Stimulated activated memory B cell treated with anti-CD40 and anti-IgM and Interleukin-4, amounts not matched to agents 10 μg/mL and 1 μg/mL and 100 μg/mL, for 72 hours (primary cell): ENCODE data around the gene ITPR1.

Experiments
- ATAC-seq: fragments of 150-1000 bp; cut with Tn5 transposase; 2 replicates; pipeline ENCODE4 v1.10.0; 2021
- H3K27ac Mint-ChIP-seq: one replicate; pipeline ENCODE4 v1.8.0; 2022; ENCODE audit warnings: mild to moderate bottlenecking, mixed read lengths
- H3K27me3 Mint-ChIP-seq: one replicate; pipeline ENCODE4 v1.8.0; 2022; ENCODE audit warnings: mixed read lengths
- H3K36me3 Mint-ChIP-seq: one replicate; pipeline ENCODE4 v1.8.0; 2022; ENCODE audit warnings: mixed read lengths
- H3K4me1 Mint-ChIP-seq: one replicate; pipeline ENCODE4 v1.8.0; 2022; ENCODE audit warnings: mixed read lengths
- H3K4me3 Mint-ChIP-seq: one replicate; pipeline ENCODE4 v1.8.0; 2022; ENCODE audit warnings: mild to moderate bottlenecking, moderate library complexity, mixed read lengths
- H3K9me3 Mint-ChIP-seq: one replicate; pipeline ENCODE4 v1.8.0; 2022; ENCODE audit warnings: mixed read lengths

ITPR1 gene

DNA sequence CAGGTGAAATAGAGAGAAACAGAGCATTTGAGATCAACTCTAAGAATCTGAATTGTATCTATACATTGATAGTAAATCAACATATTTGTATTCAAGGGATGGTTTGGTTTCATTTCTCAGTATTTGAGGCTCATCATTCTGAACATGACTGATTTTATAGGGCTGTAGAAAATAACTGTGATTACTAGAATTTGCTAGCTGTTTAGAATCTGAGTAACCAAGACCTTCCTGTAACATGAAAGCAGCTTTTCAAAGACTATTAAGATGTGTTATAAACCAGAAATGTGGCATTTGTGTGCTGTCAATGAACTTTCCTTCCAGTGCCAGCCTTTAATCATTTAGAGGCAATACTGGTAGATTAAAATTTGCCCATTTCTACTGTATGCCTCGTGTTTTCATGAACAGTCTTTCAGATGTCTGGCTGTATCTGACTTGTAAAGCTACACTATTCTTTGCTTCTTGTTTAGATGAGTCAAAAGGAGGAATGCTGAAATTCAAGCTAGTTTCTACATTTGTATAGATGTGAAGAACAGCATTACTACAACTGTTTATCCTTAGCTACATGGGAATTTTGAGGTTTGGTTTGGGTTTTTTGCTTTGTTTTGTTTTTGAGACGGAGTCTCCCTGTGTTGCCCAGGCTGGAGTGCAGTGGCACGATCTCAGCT is 348.8 kb downstream of the ITPR1 start:
- Mint-ChIP-seq H3K36me3 (peaks cover 56% of the 10 kb centered on the region), H3K4me3 (no peak overlapping the region), H3K9me3 (no peaks in the 10 kb centered on the region), H3K27me3 (no peaks in the 10 kb centered on the region), H3K4me1 (peaks cover 56% of the 10 kb centered on the region), H3K27ac (no peak overlapping the region)
- no peak for ATAC-seq

DNA sequence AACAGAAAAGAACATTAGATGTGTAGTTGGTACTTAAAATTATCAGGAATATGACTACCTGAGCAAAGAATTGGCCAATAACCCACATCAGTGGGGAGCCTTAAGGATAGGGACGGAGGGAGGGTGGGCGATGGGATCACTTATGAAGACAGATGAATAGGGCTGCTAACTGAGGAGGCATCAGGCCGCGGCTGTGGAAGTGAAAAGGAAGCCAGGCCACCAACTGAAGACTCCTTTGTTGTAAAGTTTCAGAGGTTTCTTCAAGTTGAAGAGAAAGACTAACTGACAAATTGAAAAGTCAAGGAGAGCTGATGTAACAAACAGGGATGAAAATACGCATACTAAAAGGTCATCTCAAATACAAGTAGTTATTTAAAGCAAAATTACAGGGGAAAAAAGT is 350.5 kb downstream of the ITPR1 start:
- Mint-ChIP-seq H3K27ac (no peak overlapping the region), H3K4me3 (no peak overlapping the region), H3K36me3 (peaks cover 53% of the 10 kb centered on the region), H3K4me1 (peaks cover 60% of the 10 kb centered on the region), H3K9me3 (no peaks in the 10 kb centered on the region), H3K27me3 (no peaks in the 10 kb centered on the region)
- no peak for ATAC-seq

DNA sequence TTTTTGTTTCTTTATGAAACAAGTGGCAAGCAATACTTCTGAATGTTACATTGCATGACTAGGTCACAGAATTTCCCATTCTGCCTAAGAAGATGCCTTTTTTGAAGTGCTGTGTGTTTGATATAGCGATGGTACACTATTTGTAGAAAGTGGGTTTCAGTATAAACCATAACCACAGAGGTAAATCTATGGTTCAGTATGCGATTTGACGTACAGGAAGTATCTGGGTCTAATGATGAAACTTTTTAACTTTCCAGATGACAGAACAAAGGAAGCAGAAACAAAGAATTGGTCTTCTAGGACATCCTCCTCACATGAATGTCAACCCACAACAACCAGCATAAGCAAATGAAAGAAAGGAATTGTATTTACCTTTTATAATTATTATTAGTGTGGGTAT is 352.7 kb downstream of the ITPR1 start:
- H3K36me3 Mint-ChIP-seq = peaks cover 47% of the 10 kb centered on the region
- H3K4me1 Mint-ChIP-seq = peaks cover 80% of the 10 kb centered on the region
- H3K4me3 Mint-ChIP-seq = no peak overlapping the region
- H3K9me3 Mint-ChIP-seq = no peaks in the 10 kb centered on the region
- H3K27me3 Mint-ChIP-seq = no peaks in the 10 kb centered on the region
- peak overlapping the region; percentile 72 for H3K27ac Mint-ChIP-seq
- peak; percentile 80 for ATAC-seq

DNA sequence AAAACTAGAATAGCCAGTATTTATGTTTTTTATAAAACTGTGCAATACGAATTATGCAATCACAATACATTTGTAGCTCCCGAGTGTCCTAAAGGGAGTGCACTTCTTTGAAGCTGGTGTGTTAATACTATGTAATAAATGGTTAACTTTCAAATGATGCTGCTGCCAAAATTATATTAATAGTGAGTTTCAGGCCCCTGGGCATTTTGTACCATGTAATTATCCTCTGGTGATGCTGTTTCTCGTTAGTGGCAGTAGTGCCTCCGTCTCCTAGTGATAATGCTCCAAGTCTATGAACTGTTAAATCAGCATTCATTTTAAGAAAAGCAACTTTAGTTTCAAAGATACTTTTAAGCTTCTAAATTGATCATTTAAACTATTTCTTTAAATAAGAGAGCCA is 353.4 kb downstream of the ITPR1 start:
- H3K36me3 Mint-ChIP-seq = peaks cover 40% of the 10 kb centered on the region
- H3K27ac Mint-ChIP-seq = no peak overlapping the region
- no peaks in the 10 kb centered on the region for H3K27me3 Mint-ChIP-seq
- ATAC-seq = no peak
- peaks cover 80% of the 10 kb centered on the region for H3K4me1 Mint-ChIP-seq
- no peaks in the 10 kb centered on the region for H3K9me3 Mint-ChIP-seq
- H3K4me3 Mint-ChIP-seq = no peak overlapping the region

DNA sequence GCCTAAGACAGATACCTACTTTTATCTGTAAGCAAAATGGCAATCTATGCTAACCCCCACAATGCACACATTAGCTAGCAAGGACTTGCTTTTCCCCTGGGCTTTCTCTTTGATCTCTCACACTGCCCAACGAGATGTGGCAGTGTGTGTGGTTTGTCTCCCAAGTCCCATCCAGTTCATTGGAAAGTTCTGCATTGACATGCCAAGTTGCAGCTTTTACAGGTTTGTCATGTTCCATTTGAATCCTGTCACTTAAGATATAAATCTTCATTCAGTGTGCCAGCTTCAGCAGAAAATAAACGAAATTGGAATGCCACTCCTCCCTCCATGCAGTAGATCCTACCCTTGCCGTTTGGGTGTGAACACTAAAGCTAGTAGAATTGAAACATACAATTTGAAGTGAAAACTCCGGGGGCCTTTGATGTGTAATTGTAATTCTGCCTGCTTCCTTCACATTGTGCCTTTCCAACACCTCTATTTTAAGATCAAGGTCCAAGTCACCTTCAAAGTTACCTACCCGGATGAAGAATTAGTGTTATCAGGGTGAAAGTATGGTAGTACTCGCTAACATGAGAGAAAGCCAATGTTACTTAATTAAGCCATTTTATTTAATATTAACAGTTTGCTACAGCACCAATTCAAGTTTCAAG is 355.2 kb downstream of the ITPR1 start:
- peak overlapping the region; percentile 91 for H3K27ac Mint-ChIP-seq
- peaks cover 71% of the 10 kb centered on the region for H3K4me1 Mint-ChIP-seq
- no peak for ATAC-seq
- H3K4me3 Mint-ChIP-seq = no peak overlapping the region
- H3K36me3 Mint-ChIP-seq = peaks cover 23% of the 10 kb centered on the region
- no peaks in the 10 kb centered on the region for H3K9me3 Mint-ChIP-seq
- no peaks in the 10 kb centered on the region for H3K27me3 Mint-ChIP-seq

DNA sequence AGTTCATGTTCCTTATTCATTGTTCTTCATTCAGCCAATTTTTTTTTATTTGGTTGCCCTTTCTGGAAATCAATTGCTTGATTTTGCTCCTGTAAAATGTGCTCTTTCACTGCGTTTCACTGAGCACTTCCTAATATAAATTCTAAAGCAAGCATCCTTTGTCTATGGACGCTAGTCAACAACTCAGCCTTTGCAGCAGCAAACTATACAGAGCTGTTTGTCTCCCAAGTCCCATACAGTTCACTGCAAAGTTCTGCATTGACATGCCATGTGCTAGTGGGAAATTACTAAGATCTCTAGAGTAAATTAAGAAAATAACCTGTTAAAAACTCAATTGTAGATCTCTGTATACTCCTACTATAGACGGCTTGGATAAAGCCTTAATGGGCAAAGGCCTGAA is 356.0 kb downstream of the ITPR1 start:
- Mint-ChIP-seq H3K36me3 (peaks cover 16% of the 10 kb centered on the region), H3K9me3 (no peaks in the 10 kb centered on the region)

DNA sequence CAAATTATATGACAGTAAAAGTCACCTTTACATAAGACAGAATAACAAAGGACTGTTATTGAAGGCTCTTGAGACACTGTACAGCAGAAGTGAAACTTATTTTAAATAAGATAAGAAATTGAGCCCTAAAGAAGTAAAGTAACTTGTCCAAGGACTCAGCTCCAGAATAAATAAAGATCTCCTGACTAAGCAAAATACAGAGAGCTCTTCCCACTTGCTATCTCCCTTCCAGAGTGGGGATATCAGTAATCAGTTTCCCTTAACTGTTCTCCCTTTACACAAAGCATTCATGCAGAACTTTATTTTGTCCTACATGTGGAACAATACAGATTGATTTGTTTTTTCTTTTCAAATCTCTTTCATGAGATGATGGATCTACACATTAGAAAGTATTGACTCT is 356.6 kb downstream of the ITPR1 start:
- no peak overlapping the region for H3K4me3 Mint-ChIP-seq
- no peaks in the 10 kb centered on the region for H3K27me3 Mint-ChIP-seq
- ATAC-seq = no peak
- peaks cover 16% of the 10 kb centered on the region for H3K36me3 Mint-ChIP-seq
- H3K9me3 Mint-ChIP-seq = no peaks in the 10 kb centered on the region
- H3K27ac Mint-ChIP-seq = peak overlapping the region; percentile 91
- peaks cover 68% of the 10 kb centered on the region for H3K4me1 Mint-ChIP-seq

More for the DNA sequence above, 356.0 kb downstream of the ITPR1 start:
- H3K4me1 Mint-ChIP-seq = peaks cover 69% of the 10 kb centered on the region
- peak overlapping the region; percentile 91 for H3K27ac Mint-ChIP-seq
- no peak for ATAC-seq
- H3K27me3 Mint-ChIP-seq = no peaks in the 10 kb centered on the region
- no peak overlapping the region for H3K4me3 Mint-ChIP-seq

DNA sequence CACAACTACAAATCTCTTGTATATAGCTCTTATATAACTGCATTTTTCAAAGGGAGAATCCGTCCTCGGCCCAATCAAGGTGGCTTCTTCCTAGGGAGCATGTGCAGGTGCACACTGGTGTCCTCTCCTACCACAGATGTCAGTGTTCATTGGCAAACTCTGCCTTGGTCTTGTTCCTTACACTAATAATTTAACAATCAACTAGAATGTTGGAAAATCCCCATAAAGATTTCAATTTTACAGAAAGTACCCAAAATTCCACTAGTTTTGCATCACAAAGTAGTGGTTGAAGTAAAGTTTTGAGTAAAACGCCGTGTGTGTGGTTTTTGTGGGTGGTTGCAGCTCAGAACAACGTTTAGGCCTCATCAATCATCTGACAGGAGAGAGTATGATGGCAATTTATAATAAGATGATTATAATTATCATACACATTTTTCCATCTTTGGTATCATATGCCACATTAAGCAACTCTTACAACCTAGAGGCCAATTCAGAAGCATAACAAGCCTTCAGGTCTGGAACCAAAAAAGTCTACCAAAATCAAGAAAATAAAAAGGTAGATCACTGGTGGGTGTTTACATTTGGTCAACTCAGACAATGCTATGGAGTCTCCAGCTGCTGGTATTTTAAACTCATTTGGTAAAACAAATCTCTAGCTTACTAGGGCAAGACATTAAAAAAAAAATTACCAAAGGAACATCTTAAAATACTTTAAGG is 357.2 kb downstream of the ITPR1 start:
- Mint-ChIP-seq H3K9me3 (no peaks in the 10 kb centered on the region), H3K27me3 (no peaks in the 10 kb centered on the region), H3K27ac (peak overlapping the region; percentile 91), H3K36me3 (peaks cover 16% of the 10 kb centered on the region), H3K4me3 (peak overlapping the region; percentile 49), H3K4me1 (peaks cover 61% of the 10 kb centered on the region)
- peak; percentile 76 for ATAC-seq

DNA sequence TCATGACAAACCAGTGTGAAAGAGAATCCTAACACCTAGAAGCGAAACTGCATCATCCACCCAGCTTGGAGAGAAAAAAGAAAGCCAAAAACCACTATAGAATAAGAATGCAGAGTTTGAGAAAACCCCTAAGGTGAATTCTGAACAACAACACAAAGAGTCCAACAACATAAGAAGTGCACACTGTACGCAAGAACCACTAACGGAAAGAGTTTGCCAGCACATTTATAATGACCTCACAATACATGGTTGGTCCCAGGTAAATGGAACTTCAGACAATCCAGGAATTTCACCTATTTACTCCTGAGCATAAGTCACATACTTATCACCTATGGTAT is 357.7 kb downstream of the ITPR1 start:
- peak; percentile 71 for ATAC-seq
- H3K27ac Mint-ChIP-seq = peak overlapping the region; percentile 91

DNA sequence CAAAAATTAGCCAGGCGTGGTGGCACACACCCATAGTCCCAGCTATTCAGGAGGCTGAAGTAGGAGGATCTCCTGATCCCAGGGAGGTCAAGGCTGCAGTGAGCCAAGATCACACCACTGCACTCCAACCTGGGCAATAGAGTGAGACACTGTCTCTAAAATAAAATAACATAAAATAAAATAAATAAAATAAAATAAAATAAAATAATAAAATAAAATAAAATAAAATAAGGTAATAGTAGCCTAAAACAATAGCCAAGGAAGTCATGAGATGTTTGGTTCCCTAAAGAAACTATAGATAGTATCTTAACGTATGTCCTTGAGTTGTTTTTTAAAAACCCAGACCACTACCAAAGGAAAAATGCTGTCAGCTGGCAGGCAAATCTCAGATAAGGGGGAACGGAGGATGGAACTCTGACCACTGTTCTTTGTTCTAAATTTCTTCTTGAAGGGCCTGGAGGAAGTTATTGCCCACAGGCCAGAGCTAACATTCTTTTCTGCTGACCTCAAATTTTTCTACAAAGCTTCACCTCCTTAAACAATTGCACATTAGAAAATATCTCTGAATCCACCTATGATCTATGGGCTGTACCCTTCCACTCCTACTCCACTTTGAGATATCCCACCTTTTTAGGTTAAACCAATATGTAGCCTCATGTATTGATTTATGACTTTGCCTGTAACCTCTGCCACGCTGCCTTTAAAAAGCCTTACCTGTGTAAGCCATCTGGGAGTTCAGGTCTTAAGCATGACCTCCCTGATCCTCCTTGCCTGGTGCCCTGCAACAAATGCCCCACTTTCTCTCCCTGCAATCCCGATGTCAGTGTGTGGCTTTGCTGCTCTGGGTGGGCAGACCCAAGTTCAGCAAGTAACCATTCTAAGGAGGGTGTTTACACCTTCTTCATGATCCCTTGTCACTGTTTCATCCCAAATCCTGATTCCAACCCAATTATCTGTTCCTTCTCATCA is 359.9 kb downstream of the ITPR1 start:
- Mint-ChIP-seq H3K9me3 (no peaks in the 10 kb centered on the region), H3K4me3 (no peak overlapping the region), H3K27me3 (no peaks in the 10 kb centered on the region), H3K36me3 (peaks cover 18% of the 10 kb centered on the region), H3K27ac (peak overlapping the region; percentile 1), H3K4me1 (peaks cover 53% of the 10 kb centered on the region)
- no peak for ATAC-seq

More for the DNA sequence above, 357.7 kb downstream of the ITPR1 start:
- H3K36me3 Mint-ChIP-seq = peaks cover 15% of the 10 kb centered on the region
- H3K4me1 Mint-ChIP-seq = peaks cover 56% of the 10 kb centered on the region
- no peaks in the 10 kb centered on the region for H3K9me3 Mint-ChIP-seq
- no peaks in the 10 kb centered on the region for H3K27me3 Mint-ChIP-seq
- H3K4me3 Mint-ChIP-seq = peak overlapping the region; percentile 9

DNA sequence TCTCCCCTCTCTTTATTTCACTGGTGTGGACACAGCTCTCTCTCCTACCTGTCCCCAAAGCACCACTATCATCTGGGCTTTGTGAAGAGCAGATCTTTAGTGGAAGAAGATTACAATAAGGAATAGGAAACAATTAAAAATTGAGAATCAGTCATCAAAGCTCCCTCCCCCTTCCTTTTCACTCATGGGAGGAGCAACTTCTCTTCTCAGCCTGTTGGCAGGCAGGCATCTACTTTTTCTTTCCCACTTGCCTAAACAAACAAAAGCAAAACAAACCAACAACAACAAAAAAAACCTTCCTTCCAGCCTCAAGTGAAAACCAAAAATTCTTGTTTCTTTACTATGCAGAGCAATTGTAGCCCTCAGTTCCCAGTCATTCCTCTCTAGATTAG is 360.6 kb downstream of the ITPR1 start:
- H3K36me3 Mint-ChIP-seq = peaks cover 14% of the 10 kb centered on the region
- no peak overlapping the region for H3K4me3 Mint-ChIP-seq
- peak overlapping the region; percentile 1 for H3K27ac Mint-ChIP-seq
- ATAC-seq = no peak
- H3K9me3 Mint-ChIP-seq = no peaks in the 10 kb centered on the region
- no peaks in the 10 kb centered on the region for H3K27me3 Mint-ChIP-seq
- peaks cover 46% of the 10 kb centered on the region for H3K4me1 Mint-ChIP-seq

DNA sequence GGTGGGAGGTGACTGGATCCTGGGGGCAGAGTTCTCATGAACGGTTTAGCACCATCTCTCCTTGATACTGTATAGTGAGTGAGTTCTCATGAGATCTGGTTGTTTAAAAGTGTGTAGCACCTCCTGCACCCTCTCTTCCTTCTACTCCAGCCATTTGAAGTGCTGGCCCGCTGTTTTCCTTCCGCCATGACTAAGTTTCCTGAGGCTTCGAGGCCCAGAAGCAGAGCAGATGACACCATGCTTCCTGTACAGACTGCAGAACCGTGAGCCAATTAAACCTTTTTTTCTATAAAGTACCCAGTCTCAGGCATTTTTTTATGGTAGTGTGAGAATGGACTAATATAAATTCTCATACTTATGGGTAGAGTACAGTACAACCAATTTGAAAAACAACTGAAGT is 362.5 kb downstream of the ITPR1 start:
- Mint-ChIP-seq H3K27ac (no peak overlapping the region), H3K27me3 (no peaks in the 10 kb centered on the region), H3K9me3 (no peaks in the 10 kb centered on the region), H3K4me1 (peaks cover 27% of the 10 kb centered on the region), H3K36me3 (peaks cover 14% of the 10 kb centered on the region), H3K4me3 (no peak overlapping the region)
- no peak for ATAC-seq

DNA sequence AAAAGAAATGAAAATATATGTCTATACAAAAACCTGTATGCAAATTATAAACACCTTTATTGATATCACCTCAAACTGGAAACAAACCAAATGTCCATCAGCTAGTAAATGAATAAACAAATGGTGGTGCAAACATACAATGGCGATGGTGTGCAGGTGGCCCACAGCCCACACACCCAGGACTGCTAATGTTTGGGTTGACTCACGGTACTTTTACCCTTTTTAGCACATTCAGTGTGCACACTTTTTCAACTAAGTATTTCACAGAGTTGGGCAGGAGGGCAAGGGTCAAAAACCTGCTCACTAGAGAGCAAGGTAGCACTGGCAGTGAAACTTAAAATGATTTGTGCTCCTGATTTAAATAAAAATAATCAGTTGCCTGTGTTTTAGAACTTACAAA is 363.0 kb downstream of the ITPR1 start:
- Mint-ChIP-seq H3K4me1 (peaks cover 22% of the 10 kb centered on the region), H3K27ac (no peak overlapping the region), H3K27me3 (no peaks in the 10 kb centered on the region), H3K36me3 (peaks cover 14% of the 10 kb centered on the region), H3K4me3 (no peak overlapping the region), H3K9me3 (peaks cover 1% of the 10 kb centered on the region)
- no peak for ATAC-seq

DNA sequence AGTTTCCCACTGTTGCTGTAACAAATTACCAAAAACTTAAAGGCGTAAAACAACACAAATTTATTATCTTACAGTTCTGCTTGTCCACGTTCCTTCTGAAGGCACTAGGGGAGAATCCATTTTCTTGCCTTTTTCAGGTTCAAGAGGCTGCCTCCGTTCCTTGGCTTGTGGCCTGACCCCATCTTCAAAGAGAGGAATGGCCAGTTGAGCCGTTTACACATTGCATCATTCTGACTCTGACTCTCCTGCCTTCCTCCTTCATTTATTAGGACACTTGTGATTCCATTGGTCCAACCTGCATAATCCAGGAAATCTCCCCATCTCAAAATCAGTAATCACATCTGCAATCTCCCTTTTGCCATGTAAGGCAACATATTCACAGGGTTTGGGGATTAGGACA is 363.4 kb downstream of the ITPR1 start:
- Mint-ChIP-seq H3K27me3 (no peaks in the 10 kb centered on the region), H3K27ac (no peak overlapping the region), H3K9me3 (peaks cover 2% of the 10 kb centered on the region), H3K36me3 (peaks cover 14% of the 10 kb centered on the region), H3K4me1 (peaks cover 18% of the 10 kb centered on the region), H3K4me3 (no peak overlapping the region)
- ATAC-seq = no peak

DNA sequence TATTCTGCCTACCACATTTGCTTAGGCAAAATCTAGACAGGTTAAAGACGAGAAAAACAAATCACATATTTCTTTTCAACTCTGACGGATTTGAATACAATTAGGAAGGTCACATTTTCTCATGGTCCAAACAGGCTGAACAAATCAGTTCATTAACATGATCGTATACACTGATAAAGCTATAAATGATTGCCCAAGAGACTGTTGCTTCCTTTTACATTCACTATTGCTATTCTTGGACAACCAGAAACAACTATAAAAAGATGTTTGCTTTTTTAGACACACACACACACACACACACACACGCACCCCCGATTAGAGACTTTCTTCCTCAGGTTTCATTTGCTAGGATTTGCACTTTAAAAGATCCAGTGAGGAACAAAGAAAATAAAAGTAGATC is 363.8 kb downstream of the ITPR1 start:
- Mint-ChIP-seq H3K9me3 (peaks cover 2% of the 10 kb centered on the region), H3K36me3 (peaks cover 14% of the 10 kb centered on the region), H3K27ac (no peak overlapping the region), H3K27me3 (no peaks in the 10 kb centered on the region), H3K4me1 (peaks cover 15% of the 10 kb centered on the region), H3K4me3 (no peak overlapping the region)
- no peak for ATAC-seq
